ENCODE measurements around the gene PDE8B. TPM values are rescaled to one million over a fixed set of nuclear protein-coding genes. Genes with fewer than 3 reads are reported as not detected.

PDE8B gene
- total RNA-seq, 1 donor from 2014 or later: not detected

DNA sequence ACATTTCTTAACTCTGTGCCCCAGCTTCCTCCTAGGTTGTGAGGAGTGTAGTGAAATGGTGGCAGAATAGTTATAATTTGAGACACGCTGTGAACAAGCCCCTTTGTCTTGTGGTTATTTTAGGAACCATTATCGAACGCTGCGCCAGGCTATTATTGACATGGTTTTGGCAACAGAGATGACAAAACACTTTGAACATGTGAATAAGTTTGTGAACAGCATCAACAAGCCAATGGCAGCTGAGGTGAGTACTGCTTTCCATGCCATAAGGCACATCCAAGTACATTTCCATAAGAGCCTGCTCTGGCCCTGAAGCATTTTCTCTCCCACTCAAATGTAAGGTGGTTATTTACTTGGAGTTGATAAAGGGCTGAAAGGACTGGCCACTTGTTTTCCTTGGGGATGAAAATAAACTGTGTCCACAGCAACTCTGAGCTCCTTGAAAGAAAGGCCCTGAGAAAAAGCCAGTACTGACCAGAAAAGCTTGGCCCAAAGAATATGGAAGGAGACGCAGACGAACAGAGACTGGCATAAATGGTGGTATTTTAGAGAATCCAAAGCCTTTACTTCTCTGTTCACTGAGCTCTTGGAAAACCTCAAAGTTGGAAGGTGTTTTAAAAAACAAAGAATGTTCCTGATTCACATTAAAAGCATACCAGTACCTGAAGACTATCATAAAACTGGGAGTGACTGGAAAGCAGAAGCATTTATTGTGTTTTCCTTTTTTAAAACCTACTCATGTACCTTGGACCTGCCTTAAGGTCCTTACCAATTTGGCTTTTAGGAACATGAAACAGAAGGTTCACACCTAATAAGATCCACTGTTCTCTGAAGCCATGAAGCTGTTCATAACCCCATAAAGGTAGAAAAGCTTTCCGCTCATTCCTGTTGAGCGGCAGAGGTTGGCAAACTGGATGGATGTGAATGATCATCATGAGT is 209.4 kb downstream of the PDE8B start:
- intact Hi-C loops (cut with micrococcal nuclease): no loop called here
- ATAC-seq (ENCODE audit: low read depth): no peak
- TF ChIP-seq, protein P1, sequence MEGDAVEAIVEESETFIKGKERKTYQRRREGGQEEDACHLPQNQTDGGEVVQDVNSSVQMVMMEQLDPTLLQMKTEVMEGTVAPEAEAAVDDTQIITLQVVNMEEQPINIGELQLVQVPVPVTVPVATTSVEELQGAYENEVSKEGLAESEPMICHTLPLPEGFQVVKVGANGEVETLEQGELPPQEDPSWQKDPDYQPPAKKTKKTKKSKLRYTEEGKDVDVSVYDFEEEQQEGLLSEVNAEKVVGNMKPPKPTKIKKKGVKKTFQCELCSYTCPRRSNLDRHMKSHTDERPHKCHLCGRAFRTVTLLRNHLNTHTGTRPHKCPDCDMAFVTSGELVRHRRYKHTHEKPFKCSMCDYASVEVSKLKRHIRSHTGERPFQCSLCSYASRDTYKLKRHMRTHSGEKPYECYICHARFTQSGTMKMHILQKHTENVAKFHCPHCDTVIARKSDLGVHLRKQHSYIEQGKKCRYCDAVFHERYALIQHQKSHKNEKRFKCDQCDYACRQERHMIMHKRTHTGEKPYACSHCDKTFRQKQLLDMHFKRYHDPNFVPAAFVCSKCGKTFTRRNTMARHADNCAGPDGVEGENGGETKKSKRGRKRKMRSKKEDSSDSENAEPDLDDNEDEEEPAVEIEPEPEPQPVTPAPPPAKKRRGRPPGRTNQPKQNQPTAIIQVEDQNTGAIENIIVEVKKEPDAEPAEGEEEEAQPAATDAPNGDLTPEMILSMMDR (IDR thresholded peaks at IDR 0.05): no peak
- DNase-seq: no peak
- ChIA-PET CTCF (no interaction called here), POLR2A (no interaction called here)
- Mint-ChIP-seq H3K4me3 (no peak overlapping the region), H3K4me1 (no peaks in the 10 kb centered on the region), H3K27ac (no peak overlapping the region), H3K36me3 (ENCODE audit: low read depth) (peaks cover under 1% of the 10 kb centered on the region), H3K27me3 (peaks cover 4% of the 10 kb centered on the region), H3K9me3 (peaks cover 3% of the 10 kb centered on the region)

DNA sequence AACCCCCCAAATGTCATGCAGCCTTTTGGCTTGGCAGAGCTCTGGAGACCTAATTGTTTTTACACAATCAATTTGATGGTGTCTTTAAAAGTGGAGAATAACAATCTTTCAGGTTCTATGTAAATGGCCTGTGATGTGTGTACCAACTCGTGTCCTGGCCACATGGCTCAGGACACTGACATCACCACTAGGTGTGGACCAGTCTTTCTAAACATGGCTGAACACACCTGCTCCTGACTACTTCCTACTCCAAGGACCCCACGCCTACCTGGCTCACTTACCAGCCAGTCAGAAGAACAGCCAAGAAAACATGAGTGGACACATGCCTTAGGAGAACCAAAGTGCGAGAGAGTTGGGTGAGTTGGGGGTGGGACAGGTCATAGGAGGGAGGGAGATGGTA is 210.5 kb downstream of the PDE8B start:
- ChIA-PET POLR2A (no interaction called here), CTCF (no interaction called here)
- H3K27ac Mint-ChIP-seq: no peak overlapping the region
- DNase-seq: no peak
- H3K36me3 Mint-ChIP-seq (ENCODE audit: low read depth): peaks cover 5% of the 10 kb centered on the region
- TF ChIP-seq, protein P1 (IDR thresholded peaks at IDR 0.05): no peak
- peaks cover 3% of the 10 kb centered on the region for H3K27me3 Mint-ChIP-seq
- ATAC-seq (ENCODE audit: low read depth): no peak
- intact Hi-C loops (cut with micrococcal nuclease): no loop called here
- H3K9me3 Mint-ChIP-seq: peaks cover 3% of the 10 kb centered on the region
- H3K4me3 Mint-ChIP-seq: no peak overlapping the region
- no peaks in the 10 kb centered on the region for H3K4me1 Mint-ChIP-seq

DNA sequence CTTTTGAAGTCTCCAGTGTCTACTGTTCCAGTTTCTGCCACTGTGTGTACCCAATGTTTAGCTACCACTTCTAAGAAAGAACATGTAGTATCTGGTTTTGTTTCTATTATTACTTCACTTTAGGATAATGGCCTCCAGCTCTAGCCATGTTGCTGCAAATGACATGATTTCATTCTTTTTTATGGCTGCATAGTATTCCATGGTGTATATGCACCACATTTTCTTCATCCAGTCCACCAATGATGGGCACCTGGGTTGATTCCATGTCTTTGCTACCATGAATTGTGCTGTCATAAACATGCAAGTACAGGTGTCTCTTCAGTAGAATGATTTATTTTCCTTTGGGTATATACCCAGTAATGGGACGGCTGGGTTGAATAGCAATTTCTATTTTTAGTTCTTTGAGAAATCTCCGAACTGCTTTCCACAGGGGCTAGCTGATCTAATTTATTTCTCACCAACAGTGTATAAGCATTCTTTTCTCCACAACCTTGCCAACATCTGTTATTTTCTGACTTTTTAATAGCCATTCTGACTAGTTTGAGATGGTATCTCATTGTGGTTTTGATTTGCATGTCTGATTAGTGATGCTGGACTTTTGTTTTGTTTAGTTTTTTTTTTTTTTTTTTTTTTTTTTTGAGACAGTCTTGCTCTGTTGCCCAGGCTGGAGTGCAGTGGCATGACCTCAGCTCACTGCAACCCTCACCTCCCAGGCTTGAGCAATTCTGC is 212.7 kb downstream of the PDE8B start:
- POLR2A ChIA-PET: no interaction called here

DNA sequence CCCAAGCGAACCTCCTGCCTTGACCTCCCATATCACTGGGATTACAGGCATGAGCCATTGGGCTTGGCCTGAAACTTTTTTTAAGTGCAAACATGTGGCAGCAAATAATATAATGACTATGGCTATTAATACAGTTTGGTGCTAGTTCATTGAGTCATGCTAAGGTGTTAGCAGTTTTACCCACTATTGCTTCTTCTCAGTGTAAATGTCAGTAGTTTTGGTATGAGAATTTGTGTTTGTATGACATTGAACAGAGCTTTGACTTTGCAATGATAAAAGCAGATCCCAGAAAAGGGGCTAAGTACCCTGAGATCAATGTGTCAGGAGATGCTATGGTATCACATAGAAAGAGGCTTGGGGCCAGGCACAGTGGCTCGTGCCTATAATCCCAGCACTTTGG is 214.4 kb downstream of the PDE8B start:
- no peaks in the 10 kb centered on the region for H3K27me3 Mint-ChIP-seq
- TF ChIP-seq, protein P1 (IDR thresholded peaks at IDR 0.05): no peak
- no peaks in the 10 kb centered on the region for H3K4me1 Mint-ChIP-seq
- DNase-seq (no peak), ATAC-seq (ENCODE audit: low read depth) (no peak)
- ChIA-PET POLR2A (no interaction called here), CTCF (no interaction called here)
- intact Hi-C loops (cut with micrococcal nuclease): no loop called here
- H3K4me3 Mint-ChIP-seq: no peak overlapping the region
- peaks cover 25% of the 10 kb centered on the region for H3K36me3 Mint-ChIP-seq (ENCODE audit: low read depth)
- peaks cover 3% of the 10 kb centered on the region for H3K9me3 Mint-ChIP-seq
- H3K27ac Mint-ChIP-seq: no peak overlapping the region

More for the DNA sequence above, 212.7 kb downstream of the PDE8B start:
- Mint-ChIP-seq H3K27ac (no peak overlapping the region), H3K4me3 (no peak overlapping the region), H3K36me3 (ENCODE audit: low read depth) (peaks cover 20% of the 10 kb centered on the region), H3K9me3 (peaks cover 3% of the 10 kb centered on the region), H3K27me3 (no peaks in the 10 kb centered on the region), H3K4me1 (no peaks in the 10 kb centered on the region)
- CTCF ChIA-PET: no interaction called here
- TF ChIP-seq, protein P1 (IDR thresholded peaks at IDR 0.05): no peak
- ATAC-seq (ENCODE audit: low read depth): no peak
- DNase-seq: no peak
- intact Hi-C loops (cut with micrococcal nuclease): no loop called here

DNA sequence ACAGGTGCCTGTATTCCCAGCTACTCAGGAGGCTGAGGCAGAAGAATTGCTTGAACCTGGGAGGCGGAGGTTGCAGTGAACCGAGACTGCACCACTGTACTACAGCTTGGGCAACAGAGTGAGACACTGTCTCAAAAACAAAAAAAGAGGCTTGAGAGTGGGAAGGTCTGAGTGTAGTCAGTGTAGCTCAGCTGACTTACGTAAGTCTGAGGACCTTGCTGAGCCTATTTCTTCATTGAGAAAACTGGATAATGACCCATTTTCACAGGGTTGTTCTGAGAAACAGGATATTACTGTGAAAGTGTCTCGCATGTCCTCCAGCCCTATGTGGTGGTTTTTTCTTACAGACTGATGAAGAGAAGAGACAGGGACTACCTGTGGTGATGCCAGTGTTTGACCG is 214.9 kb downstream of the PDE8B start:
- intact Hi-C loops (cut with micrococcal nuclease): no loop called here
- ChIA-PET POLR2A (no interaction called here), CTCF (no interaction called here)
- no peaks in the 10 kb centered on the region for H3K27me3 Mint-ChIP-seq
- no peaks in the 10 kb centered on the region for H3K4me1 Mint-ChIP-seq
- DNase-seq (no peak), ATAC-seq (ENCODE audit: low read depth) (no peak)
- no peak overlapping the region for H3K4me3 Mint-ChIP-seq
- H3K36me3 Mint-ChIP-seq (ENCODE audit: low read depth): peaks cover 30% of the 10 kb centered on the region
- H3K9me3 Mint-ChIP-seq: peaks cover 3% of the 10 kb centered on the region
- H3K27ac Mint-ChIP-seq: no peak overlapping the region
- TF ChIP-seq, protein P1 (IDR thresholded peaks at IDR 0.05): no peak

Data from activated B cell treated with CpG ODN at 0.5 μM for 24 hours (primary cell).